ENCODE results near the gene TYMP. TPM values are rescaled to one million over a fixed set of nuclear protein-coding genes. Genes with fewer than 3 reads are reported as not detected.

TYMP gene
- total RNA-seq, 1 donor from 2014 or later: 3.3 TPM

GRCh38 chr22:50506611-50507420 lies 23.0 kb downstream of the TYMP start:
- FAIRE-seq (no peak), DNase-seq (ENCODE audit: low read depth) (no peak)
- H2AFZ ChIP-seq (ENCODE audit: low read depth, low read length): peak overlapping the region; percentile 93
- peak overlapping the region; percentile 83 for H3K27ac ChIP-seq (ENCODE audit: low read depth, low read length)
- peak overlapping the region; percentile 95 for H3K4me3 ChIP-seq (ENCODE audit: insufficient read depth, low read depth, low read length)
- Mint-ChIP-seq H3K36me3 (ENCODE audit: low read depth, unreplicated experiment) (no peaks in the 10 kb centered on the region), H3K9me3 (ENCODE audit: unreplicated experiment) (no peaks in the 10 kb centered on the region), H3K4me3 (ENCODE audit: unreplicated experiment) (peak overlapping the region; percentile 97), H3K4me1 (ENCODE audit: low read depth, unreplicated experiment) (peaks cover 2% of the 10 kb centered on the region), H3K27me3 (ENCODE audit: low read depth, unreplicated experiment) (no peaks in the 10 kb centered on the region), H3K27ac (ENCODE audit: unreplicated experiment) (peak overlapping the region; percentile 84)
- no peak for TF ChIP-seq EZH2 (IDR thresholded peaks at IDR 0.05; ENCODE audit: insufficient read depth, low read length)
- no peak for TF ChIP-seq CTCF (IDR thresholded peaks at IDR 0.05; ENCODE audit: insufficient read depth, low read depth, low read length)
- peak overlapping the region; percentile 99 for H3K4me2 ChIP-seq (ENCODE audit: low read length)
- no peaks in the 10 kb centered on the region for H3K9me3 ChIP-seq (ENCODE audit: insufficient read depth, low read depth, low read length)
- no peaks in the 10 kb centered on the region for H3K27me3 ChIP-seq (ENCODE audit: insufficient read depth, low read length)
- peaks cover 52% of the 10 kb centered on the region for H3K79me2 ChIP-seq (ENCODE audit: insufficient read depth, low read length)
- peaks cover 26% of the 10 kb centered on the region for H4K20me1 ChIP-seq (ENCODE audit: insufficient read depth, low read length)
- H3K4me1 ChIP-seq (ENCODE audit: insufficient read depth, low read length): peaks cover 14% of the 10 kb centered on the region
- H3K9ac ChIP-seq (ENCODE audit: low read length): peak overlapping the region; percentile 98
- peaks cover 4% of the 10 kb centered on the region for H3K36me3 ChIP-seq (ENCODE audit: insufficient read depth, low read length)

- peak overlapping the region; percentile 98 for H3K9ac ChIP-seq (ENCODE audit: low read length)
- H3K27me3 ChIP-seq (ENCODE audit: insufficient read depth, low read length): no peaks in the 10 kb centered on the region
- H2AFZ ChIP-seq (ENCODE audit: low read depth, low read length): no peak overlapping the region
- no peak overlapping the region for H3K4me3 ChIP-seq (ENCODE audit: insufficient read depth, low read depth, low read length)
- TF ChIP-seq CTCF (IDR thresholded peaks at IDR 0.05; ENCODE audit: insufficient read depth, low read depth, low read length) (no peak), EZH2 (IDR thresholded peaks at IDR 0.05; ENCODE audit: insufficient read depth, low read length) (no peak)
- H3K79me2 ChIP-seq (ENCODE audit: insufficient read depth, low read length): peaks cover 52% of the 10 kb centered on the region
- H3K4me1 ChIP-seq (ENCODE audit: insufficient read depth, low read length): peaks cover 14% of the 10 kb centered on the region
- DNase-seq (ENCODE audit: low read depth) (no peak), FAIRE-seq (no peak)
- H3K27me3 Mint-ChIP-seq (ENCODE audit: low read depth, unreplicated experiment): no peaks in the 10 kb centered on the region
- peaks cover 26% of the 10 kb centered on the region for H4K20me1 ChIP-seq (ENCODE audit: insufficient read depth, low read length)
- peak overlapping the region; percentile 99 for H3K4me2 ChIP-seq (ENCODE audit: low read length)
- no peak overlapping the region for H3K27ac Mint-ChIP-seq (ENCODE audit: unreplicated experiment)
- no peaks in the 10 kb centered on the region for H3K9me3 ChIP-seq (ENCODE audit: insufficient read depth, low read depth, low read length)
- peaks cover 2% of the 10 kb centered on the region for H3K4me1 Mint-ChIP-seq (ENCODE audit: low read depth, unreplicated experiment)
- no peaks in the 10 kb centered on the region for H3K36me3 Mint-ChIP-seq (ENCODE audit: low read depth, unreplicated experiment)
- H3K9me3 Mint-ChIP-seq (ENCODE audit: unreplicated experiment): no peaks in the 10 kb centered on the region
- H3K36me3 ChIP-seq (ENCODE audit: insufficient read depth, low read length): peaks cover 4% of the 10 kb centered on the region
- H3K4me3 Mint-ChIP-seq (ENCODE audit: unreplicated experiment): peak overlapping the region; percentile 97
- no peak overlapping the region for H3K27ac ChIP-seq (ENCODE audit: low read depth, low read length)
Observed at GRCh38 chr22:50505776-50506610, 23.8 kb downstream of the TYMP start.
